Omental fat pad (tissue), 4 donors: ENCODE measurements around the gene TARS2. TPM values are rescaled to one million over a fixed set of nuclear protein-coding genes. Genes with fewer than 3 reads are reported as not detected.

Experiments
- ATAC-seq: fragments of 150-250 bp; one replicate; pipeline ENCODE4 v1.9.1; 2016; ENCODE audit warnings: mild to moderate bottlenecking, moderate library complexity; ENCODE audit not compliant: low FRiP score
- DNase-seq: peaks from one replicate; pipeline ENCODE4 v3.0.0-alpha.2; 2019; ENCODE audit warnings: low spot score
- small RNA-seq: library from RNA; depleted of rRNA; stranded (forward); fragments of <200 nt; gene quantifications from one replicate; pipeline ENCODE3, GENCODE V24; 2016
- total RNA-seq, 4 donors: library from RNA; depleted of rRNA; stranded (reverse); fragments of >200 nt; gene quantifications; one replicate each; pipeline ENCODE4 v1.1.0, GENCODE V29; 2016
- TF ChIP-seq, protein P1 (sequence below), 3 donors: fragments of 450-650 bp; IDR thresholded peaks; one replicate each; pipeline ENCODE4 v1.5.1; 2016 to 2017; ENCODE audit warnings: antibody characterized with exemption in 3 of 3, mild to moderate bottlenecking in 3 of 3, moderate library complexity in 2 of 3

The TARS2 gene
- total RNA-seq, 4 donors from 2014 or later = 7.0 to 10.9 (median 10.0) TPM

DNA sequence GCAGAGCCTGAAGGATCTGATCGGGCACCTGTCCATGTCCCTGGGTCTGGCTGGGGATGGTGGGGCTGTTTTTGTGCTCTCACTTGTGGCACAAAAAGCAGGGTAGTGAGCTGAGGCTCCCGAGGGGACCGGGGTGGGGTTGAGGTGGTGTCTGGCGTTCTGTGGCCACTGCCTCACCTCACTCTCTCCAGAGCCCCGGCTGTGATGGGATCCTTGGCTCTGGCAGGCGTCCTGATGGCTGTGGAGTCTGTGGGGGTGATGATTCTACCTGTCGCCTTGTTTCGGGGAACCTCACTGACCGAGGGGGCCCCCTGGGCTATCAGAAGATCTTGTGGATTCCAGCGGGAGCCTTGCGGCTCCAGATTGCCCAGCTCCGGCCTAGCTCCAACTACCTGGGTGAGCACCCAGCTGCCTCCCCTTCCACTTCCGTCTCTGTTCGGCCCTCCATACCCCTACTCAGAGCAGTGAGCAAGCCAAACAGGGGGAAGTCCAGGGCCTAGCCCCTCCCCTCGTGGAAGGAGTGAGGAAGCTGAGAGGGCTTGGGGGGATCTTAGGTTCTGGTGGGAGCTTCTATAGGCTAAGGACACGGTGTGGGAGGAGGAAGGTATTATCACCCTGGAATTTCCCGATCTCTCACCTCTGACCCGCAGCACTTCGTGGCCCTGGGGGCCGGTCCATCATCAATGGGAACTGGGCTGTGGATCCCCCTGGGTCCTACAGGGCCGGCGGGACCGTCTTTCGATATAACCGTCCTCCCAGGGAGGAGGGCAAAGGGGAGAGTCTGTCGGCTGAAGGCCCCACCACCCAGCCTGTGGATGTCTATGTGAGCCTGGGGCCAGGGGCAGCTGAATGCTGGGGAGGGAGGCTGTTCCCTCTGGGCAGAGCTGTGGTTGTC lies 69.0 kb downstream of the TARS2 start:
- DNase-seq (no peak), ATAC-seq (no peak)
- TF ChIP-seq, protein P1, sequence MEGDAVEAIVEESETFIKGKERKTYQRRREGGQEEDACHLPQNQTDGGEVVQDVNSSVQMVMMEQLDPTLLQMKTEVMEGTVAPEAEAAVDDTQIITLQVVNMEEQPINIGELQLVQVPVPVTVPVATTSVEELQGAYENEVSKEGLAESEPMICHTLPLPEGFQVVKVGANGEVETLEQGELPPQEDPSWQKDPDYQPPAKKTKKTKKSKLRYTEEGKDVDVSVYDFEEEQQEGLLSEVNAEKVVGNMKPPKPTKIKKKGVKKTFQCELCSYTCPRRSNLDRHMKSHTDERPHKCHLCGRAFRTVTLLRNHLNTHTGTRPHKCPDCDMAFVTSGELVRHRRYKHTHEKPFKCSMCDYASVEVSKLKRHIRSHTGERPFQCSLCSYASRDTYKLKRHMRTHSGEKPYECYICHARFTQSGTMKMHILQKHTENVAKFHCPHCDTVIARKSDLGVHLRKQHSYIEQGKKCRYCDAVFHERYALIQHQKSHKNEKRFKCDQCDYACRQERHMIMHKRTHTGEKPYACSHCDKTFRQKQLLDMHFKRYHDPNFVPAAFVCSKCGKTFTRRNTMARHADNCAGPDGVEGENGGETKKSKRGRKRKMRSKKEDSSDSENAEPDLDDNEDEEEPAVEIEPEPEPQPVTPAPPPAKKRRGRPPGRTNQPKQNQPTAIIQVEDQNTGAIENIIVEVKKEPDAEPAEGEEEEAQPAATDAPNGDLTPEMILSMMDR (IDR thresholded peaks at IDR 0.05) = no peak

DNA sequence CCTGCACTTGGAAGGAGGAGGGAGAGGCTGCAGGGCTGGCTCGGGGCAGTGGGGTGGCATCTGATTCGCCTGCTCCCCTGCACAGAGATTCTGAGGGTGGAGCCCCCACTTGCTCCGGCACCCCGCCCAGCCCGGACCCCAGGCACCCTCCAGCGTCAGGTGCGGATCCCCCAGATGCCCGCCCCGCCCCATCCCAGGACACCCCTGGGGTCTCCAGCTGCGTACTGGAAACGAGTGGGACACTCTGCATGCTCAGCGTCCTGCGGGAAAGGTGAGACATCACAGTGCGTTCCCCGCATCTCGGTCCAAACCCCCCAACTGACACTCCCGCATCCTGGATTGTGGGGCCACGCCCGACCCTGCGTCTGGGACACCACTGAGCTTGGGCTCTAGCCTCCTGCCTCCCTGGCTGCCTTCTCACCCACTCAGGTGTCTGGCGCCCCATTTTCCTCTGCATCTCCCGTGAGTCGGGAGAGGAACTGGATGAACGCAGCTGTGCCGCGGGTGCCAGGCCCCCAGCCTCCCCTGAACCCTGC lies 69.9 kb downstream of the TARS2 start:
- no peak for ATAC-seq
- no peak for DNase-seq

More for the DNA sequence above, 69.9 kb downstream of the TARS2 start:
- TF ChIP-seq, protein P1 (IDR thresholded peaks at IDR 0.05) = no peak

Small RNAs within 50 kb of the gene (small RNA-seq; reads per million reads assigned to genes)
- gene MIR4257 = not detected

Other genes with a start within 250 kb of the TARS2 start
- gene CA14, start 229.6 kb upstream of the TARS2 start, total RNA-seq = not detected
- gene APH1A, start 218.4 kb upstream of the TARS2 start, total RNA-seq = 100 to 1,000 TPM in 1 of 4 donors, 10 to 100 TPM in 3; 90.1 to 101 (median 95.2) TPM
- 10 to 100 TPM in 2 of 4 donors, 1 to 10 TPM in 2; 5.8 to 12.0 (median 10.1) TPM for gene C1orf54, start 214.6 kb upstream of the TARS2 start, total RNA-seq
- 1 to 10 TPM in 3 of 4 donors, under 1 TPM in 1; 0.75 to 5.5 (median 2.2) TPM for gene CIART, start 204.9 kb upstream of the TARS2 start, total RNA-seq
- 10 to 100 TPM; 35.7 to 45.3 (median 36.6) TPM for gene MRPS21, start 193.6 kb upstream of the TARS2 start, total RNA-seq
- 10 to 100 TPM; 23.3 to 68.6 (median 48.5) TPM for gene PRPF3, start 165.9 kb upstream of the TARS2 start, total RNA-seq
- gene RPRD2, start 123.3 kb upstream of the TARS2 start, total RNA-seq = 10 to 100 TPM; 14.5 to 19.9 (median 16.3) TPM
- 10 to 100 TPM; 10.8 to 24.8 (median 18.5) TPM for gene ECM1, start 20.7 kb downstream of the TARS2 start, total RNA-seq
- gene FALEC, start 28.3 kb downstream of the TARS2 start, total RNA-seq = not detected
- gene ADAMTSL4, start 62.0 kb downstream of the TARS2 start, total RNA-seq = 10 to 100 TPM; 33.7 to 46.6 (median 39.9) TPM
- gene MCL1, start 92.2 kb downstream of the TARS2 start, total RNA-seq = 100 to 1,000 TPM; 505 to 845 (median 657) TPM
- gene ENSA, start 142.2 kb downstream of the TARS2 start, total RNA-seq = 100 to 1,000 TPM; 115 to 179 (median 155) TPM
- 10 to 100 TPM; 12.4 to 19.5 (median 17.9) TPM for gene GOLPH3L, start 209.7 kb downstream of the TARS2 start, total RNA-seq
- 1 to 10 TPM in 1 of 4 donors, under 1 TPM in 1, not detected in 2; 0.46 to 2.0 TPM for gene HORMAD1, start 233.5 kb downstream of the TARS2 start, total RNA-seq